ENCODE results near the gene SLC22A12.

- TF ChIP-seq TAF1 (IDR thresholded peaks at IDR 0.05; ENCODE audit: low read depth) = no peak
- no peak for TF ChIP-seq REST (IDR thresholded peaks at IDR 0.05; ENCODE audit: low read depth)
- TF ChIP-seq RAD21 (IDR thresholded peaks at IDR 0.05; ENCODE audit: low read depth) = no peak
- no peak for TF ChIP-seq EP300 (IDR thresholded peaks at IDR 0.05; ENCODE audit: borderline replicate concordance)
- TF ChIP-seq YY1 (IDR thresholded peaks at IDR 0.05; ENCODE audit: low read depth) = no peak
- TF ChIP-seq, protein P1, sequence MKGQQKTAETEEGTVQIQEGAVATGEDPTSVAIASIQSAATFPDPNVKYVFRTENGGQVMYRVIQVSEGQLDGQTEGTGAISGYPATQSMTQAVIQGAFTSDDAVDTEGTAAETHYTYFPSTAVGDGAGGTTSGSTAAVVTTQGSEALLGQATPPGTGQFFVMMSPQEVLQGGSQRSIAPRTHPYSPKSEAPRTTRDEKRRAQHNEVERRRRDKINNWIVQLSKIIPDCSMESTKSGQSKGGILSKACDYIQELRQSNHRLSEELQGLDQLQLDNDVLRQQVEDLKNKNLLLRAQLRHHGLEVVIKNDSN (IDR thresholded peaks at IDR 0.05) = no peak
Measured at GRCh38 chr11:64643256-64643881, 52.3 kb downstream of the SLC22A12 start.
